WTC11 (cell line): ENCODE results near the gene TCEANC2. TPM values are rescaled to one million over a fixed set of nuclear protein-coding genes. Genes with fewer than 3 reads are reported as not detected.
A peak's percentile ranks its signal among the peaks of the same experiment; 100 is the strongest.

Source experiments
- ATAC-seq: fragments of 200-7000 bp; cut with Tn5 transposase; 2 replicates; pipeline ENCODE4 v1.10.0; 2021; ENCODE audit warnings: mild to moderate bottlenecking, moderate library complexity
- CTCF ChIA-PET: fragments of 300-600 bp; sonication (Branson Sonifier 250); formaldehyde crosslinking; loops from one replicate; lab custom pipeline; 2021; ENCODE audit warnings: antibody characterized with exemption; lab: Charles Lee
- POLR2A ChIA-PET: fragments of 350-600 bp; sonication (Branson Sonifier 250); formaldehyde crosslinking; loops from one replicate; lab custom pipeline; 2021; ENCODE audit warnings: antibody characterized with exemption; lab: Charles Lee
- DNase-seq: peaks from one replicate; pipeline ENCODE4 v3.0.0; 2021; ENCODE audit warnings: low spot score
- H3K27ac Mint-ChIP-seq: 2 replicates; pipeline ENCODE4 v1.8.0; 2021; ENCODE audit warnings: mixed read lengths
- H3K27me3 Mint-ChIP-seq: 2 replicates; pipeline ENCODE4 v1.8.0; 2021; ENCODE audit warnings: low read depth, mild to moderate bottlenecking, moderate library complexity, mixed read lengths
- H3K36me3 Mint-ChIP-seq: 2 replicates; pipeline ENCODE4 v1.8.0; 2021; ENCODE audit warnings: mixed read lengths
- H3K4me1 Mint-ChIP-seq: 2 replicates; pipeline ENCODE4 v1.8.0; 2022; ENCODE audit warnings: mixed read lengths
- H3K4me3 Mint-ChIP-seq: 2 replicates; pipeline ENCODE4 v1.8.0; 2021; ENCODE audit warnings: mild to moderate bottlenecking, moderate library complexity, mixed read lengths
- H3K9me3 Mint-ChIP-seq: 2 replicates; pipeline ENCODE4 v1.8.0; 2021; ENCODE audit warnings: mixed read lengths
- ATF2 ChIP-seq: sonication (generic); formaldehyde crosslinking; IDR thresholded peaks from 2 replicates; pipeline ENCODE4 v1.8.1; 2022; ENCODE audit warnings: low read depth, missing genetic modification reagents, borderline replicate concordance
- ATF6 ChIP-seq: sonication (generic); formaldehyde crosslinking; IDR thresholded peaks from 2 replicates; pipeline ENCODE4 v1.8.1; 2023; ENCODE audit warnings: mild to moderate bottlenecking, missing genetic modification reagents
- CREM ChIP-seq: sonication (generic); formaldehyde crosslinking; IDR thresholded peaks from 2 replicates; pipeline ENCODE4 v1.8.1; 2022; ENCODE audit warnings: mild to moderate bottlenecking, missing genetic modification reagents, moderate library complexity
- IRF2 ChIP-seq: sonication (generic); formaldehyde crosslinking; IDR thresholded peaks from 2 replicates; pipeline ENCODE4 v1.8.0; 2022; ENCODE audit warnings: low read depth, missing genetic modification reagents, borderline replicate concordance
- JUN ChIP-seq: sonication (generic); formaldehyde crosslinking; IDR thresholded peaks from 2 replicates; pipeline ENCODE4 v1.8.0; 2023; ENCODE audit warnings: mild to moderate bottlenecking, missing genetic modification reagents
- KAT7 ChIP-seq: sonication (generic); formaldehyde crosslinking; IDR thresholded peaks from 2 replicates; pipeline ENCODE4 v1.8.1; 2023; ENCODE audit warnings: missing genetic modification reagents, mild to moderate bottlenecking, borderline replicate concordance
- NR1H2 ChIP-seq: sonication (generic); formaldehyde crosslinking; IDR thresholded peaks from 2 replicates; pipeline ENCODE4 v1.9.0; 2021; ENCODE audit warnings: mild to moderate bottlenecking, moderate library complexity, missing genetic modification reagents
- NR3C1 ChIP-seq: sonication (generic); formaldehyde crosslinking; conservative IDR thresholded peaks from 2 replicates; pipeline ENCODE4 v1.8.1; 2023; ENCODE audit warnings: low read depth, mild to moderate bottlenecking, missing genetic modification reagents
- PRDM15 ChIP-seq: sonication (generic); formaldehyde crosslinking; IDR thresholded peaks from 2 replicates; pipeline ENCODE4 v1.8.0; 2022; ENCODE audit warnings: missing genetic modification reagents
- RELA ChIP-seq: sonication (generic); formaldehyde crosslinking; IDR thresholded peaks from 2 replicates; pipeline ENCODE4 v1.8.1; 2022; ENCODE audit warnings: missing genetic modification reagents, mild to moderate bottlenecking, borderline replicate concordance
- SP1 ChIP-seq: sonication (generic); formaldehyde crosslinking; conservative IDR thresholded peaks from 2 replicates; pipeline ENCODE4 v1.8.1; 2022; ENCODE audit warnings: missing genetic modification reagents
- ZBTB21 ChIP-seq: sonication (generic); formaldehyde crosslinking; IDR thresholded peaks from 2 replicates; pipeline ENCODE4 v1.8.1; 2023; ENCODE audit warnings: mild to moderate bottlenecking, missing genetic modification reagents, borderline replicate concordance
- ZNF416 ChIP-seq: fragments of 250-450 bp; sonication (Bioruptor Pico); IDR thresholded peaks from 2 replicates; pipeline ENCODE4 v1.9.0; 2021; ENCODE audit warnings: mild to moderate bottlenecking, inconsistent platforms
- total RNA-seq: library from RNA; stranded (reverse); gene quantifications from 3 replicates; pipeline ENCODE4 v1.2.3, GENCODE V29; 2021
- TF ChIP-seq, protein P1 (sequence below): sonication (generic); formaldehyde crosslinking; IDR thresholded peaks from 2 replicates; pipeline ENCODE4 v1.8.0; 2022; ENCODE audit warnings: mild to moderate bottlenecking, missing genetic modification reagents
- TF ChIP-seq, protein P2 (sequence below): fragments of 200-600 bp; IDR thresholded peaks from 2 replicates; pipeline ENCODE4 v1.8.0; 2022; ENCODE audit warnings: antibody characterized with exemption
- TF ChIP-seq, protein P3 (sequence below): fragments of 250-450 bp; sonication (Bioruptor Pico); IDR thresholded peaks from 2 replicates; pipeline ENCODE4 v1.9.0; 2021; ENCODE audit warnings: mild to moderate bottlenecking

TCEANC2 gene
- total RNA-seq, 1 experiment from 2014 or later, result 6.3 TPM

DNA sequence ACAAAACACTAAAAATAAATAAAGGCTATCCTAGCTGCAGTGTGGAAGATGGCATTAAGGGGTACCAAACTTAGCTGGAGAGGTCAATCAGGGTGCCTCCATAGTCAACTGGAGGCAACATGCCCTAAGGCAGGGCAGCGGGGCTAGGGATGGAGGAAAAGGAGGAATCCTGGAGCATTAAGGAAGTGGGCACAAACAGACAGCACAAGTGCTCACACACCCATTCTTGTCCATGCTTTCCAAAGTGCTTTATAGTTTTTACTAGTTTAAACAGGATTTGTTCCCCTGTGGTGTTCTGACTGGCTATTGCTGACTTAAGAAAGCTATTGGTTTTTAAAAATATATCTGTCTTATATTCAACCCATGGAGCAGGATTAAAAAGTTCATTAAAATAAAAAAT is 33.3 kb downstream of the TCEANC2 start:
- CTCF ChIA-PET, result no interaction called here
- TF ChIP-seq, protein P1, sequence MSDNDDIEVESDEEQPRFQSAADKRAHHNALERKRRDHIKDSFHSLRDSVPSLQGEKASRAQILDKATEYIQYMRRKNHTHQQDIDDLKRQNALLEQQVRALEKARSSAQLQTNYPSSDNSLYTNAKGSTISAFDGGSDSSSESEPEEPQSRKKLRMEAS, result no peak
- TF ChIP-seq PRDM15 (CRISPR knock-in tag) (0 out of 2 replicates have a peak, but pooled peaks have one; percentile 23), NR3C1 (no peak)
- ATAC-seq (no peak), DNase-seq (no peak)
- no peak overlapping the region for H3K4me3 Mint-ChIP-seq
- POLR2A ChIA-PET, result no interaction called here
- H3K27me3 Mint-ChIP-seq, result no peaks in the 10 kb centered on the region; the same call in 1 of the 2 replicates
- no peak overlapping the region for H3K27ac Mint-ChIP-seq
- H3K9me3 Mint-ChIP-seq, result no peaks in the 10 kb centered on the region
- H3K36me3 Mint-ChIP-seq, result no peaks in the 10 kb centered on the region
- H3K4me1 Mint-ChIP-seq, result peaks cover 4% of the 10 kb centered on the region

DNA sequence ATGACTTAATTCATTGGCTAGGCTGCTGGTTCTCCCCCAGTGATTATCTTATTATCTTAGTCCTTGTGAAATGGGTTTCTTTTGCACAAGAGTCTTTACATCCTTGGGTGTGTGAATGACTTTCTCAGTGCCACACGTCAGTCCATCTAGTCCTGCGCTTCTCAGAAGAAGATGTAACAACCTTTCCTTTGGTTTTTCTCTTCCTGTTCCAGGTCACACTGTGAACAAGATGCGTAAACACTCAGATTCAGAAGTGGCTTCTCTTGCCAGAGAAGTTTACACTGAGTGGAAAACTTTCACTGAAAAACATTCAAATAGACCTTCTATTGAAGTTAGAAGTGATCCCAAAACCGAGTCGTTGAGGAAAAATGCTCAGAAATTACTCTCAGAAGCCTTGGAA is 35.0 kb downstream of the TCEANC2 start:
- no peak for TF ChIP-seq ZBTB21
- no peak for TF ChIP-seq IRF2 (CRISPR knock-in tag)
- no peak for TF ChIP-seq ZNF416 (CRISPR knock-in tag)
- no peak for TF ChIP-seq JUN (CRISPR knock-in tag)
- no peak for TF ChIP-seq KAT7 (CRISPR knock-in tag)
- no peak for TF ChIP-seq SP1 (CRISPR knock-in tag)
- TF ChIP-seq, protein P2, sequence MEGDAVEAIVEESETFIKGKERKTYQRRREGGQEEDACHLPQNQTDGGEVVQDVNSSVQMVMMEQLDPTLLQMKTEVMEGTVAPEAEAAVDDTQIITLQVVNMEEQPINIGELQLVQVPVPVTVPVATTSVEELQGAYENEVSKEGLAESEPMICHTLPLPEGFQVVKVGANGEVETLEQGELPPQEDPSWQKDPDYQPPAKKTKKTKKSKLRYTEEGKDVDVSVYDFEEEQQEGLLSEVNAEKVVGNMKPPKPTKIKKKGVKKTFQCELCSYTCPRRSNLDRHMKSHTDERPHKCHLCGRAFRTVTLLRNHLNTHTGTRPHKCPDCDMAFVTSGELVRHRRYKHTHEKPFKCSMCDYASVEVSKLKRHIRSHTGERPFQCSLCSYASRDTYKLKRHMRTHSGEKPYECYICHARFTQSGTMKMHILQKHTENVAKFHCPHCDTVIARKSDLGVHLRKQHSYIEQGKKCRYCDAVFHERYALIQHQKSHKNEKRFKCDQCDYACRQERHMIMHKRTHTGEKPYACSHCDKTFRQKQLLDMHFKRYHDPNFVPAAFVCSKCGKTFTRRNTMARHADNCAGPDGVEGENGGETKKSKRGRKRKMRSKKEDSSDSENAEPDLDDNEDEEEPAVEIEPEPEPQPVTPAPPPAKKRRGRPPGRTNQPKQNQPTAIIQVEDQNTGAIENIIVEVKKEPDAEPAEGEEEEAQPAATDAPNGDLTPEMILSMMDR, result no peak
- TF ChIP-seq ATF6 (CRISPR knock-in tag), result no peak
- TF ChIP-seq NR1H2 (CRISPR knock-in tag), result no peak
- no peak for TF ChIP-seq ATF2 (CRISPR knock-in tag)
- no peak for TF ChIP-seq RELA (CRISPR knock-in tag)
- no peak for TF ChIP-seq CREM (CRISPR knock-in tag)
- TF ChIP-seq, protein P3, sequence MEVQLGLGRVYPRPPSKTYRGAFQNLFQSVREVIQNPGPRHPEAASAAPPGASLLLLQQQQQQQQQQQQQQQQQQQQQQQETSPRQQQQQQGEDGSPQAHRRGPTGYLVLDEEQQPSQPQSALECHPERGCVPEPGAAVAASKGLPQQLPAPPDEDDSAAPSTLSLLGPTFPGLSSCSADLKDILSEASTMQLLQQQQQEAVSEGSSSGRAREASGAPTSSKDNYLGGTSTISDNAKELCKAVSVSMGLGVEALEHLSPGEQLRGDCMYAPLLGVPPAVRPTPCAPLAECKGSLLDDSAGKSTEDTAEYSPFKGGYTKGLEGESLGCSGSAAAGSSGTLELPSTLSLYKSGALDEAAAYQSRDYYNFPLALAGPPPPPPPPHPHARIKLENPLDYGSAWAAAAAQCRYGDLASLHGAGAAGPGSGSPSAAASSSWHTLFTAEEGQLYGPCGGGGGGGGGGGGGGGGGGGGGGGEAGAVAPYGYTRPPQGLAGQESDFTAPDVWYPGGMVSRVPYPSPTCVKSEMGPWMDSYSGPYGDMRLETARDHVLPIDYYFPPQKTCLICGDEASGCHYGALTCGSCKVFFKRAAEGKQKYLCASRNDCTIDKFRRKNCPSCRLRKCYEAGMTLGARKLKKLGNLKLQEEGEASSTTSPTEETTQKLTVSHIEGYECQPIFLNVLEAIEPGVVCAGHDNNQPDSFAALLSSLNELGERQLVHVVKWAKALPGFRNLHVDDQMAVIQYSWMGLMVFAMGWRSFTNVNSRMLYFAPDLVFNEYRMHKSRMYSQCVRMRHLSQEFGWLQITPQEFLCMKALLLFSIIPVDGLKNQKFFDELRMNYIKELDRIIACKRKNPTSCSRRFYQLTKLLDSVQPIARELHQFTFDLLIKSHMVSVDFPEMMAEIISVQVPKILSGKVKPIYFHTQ, result no peak
- TF ChIP-seq, all 79 proteins: peak for 0
- H3K36me3 Mint-ChIP-seq, result no peaks in the 10 kb centered on the region
- no peak overlapping the region for H3K4me3 Mint-ChIP-seq
- H3K27ac Mint-ChIP-seq, result no peak overlapping the region
- ChIA-PET CTCF (interaction anchor here (1.5 kb wide), 1 partner anchor 111 kb away, joined by 3 read pairs; the partner anchor contains the start of genes CYB5RL and MRPL37), POLR2A (no interaction called here)
- H3K9me3 Mint-ChIP-seq, result no peaks in the 10 kb centered on the region
- ATAC-seq (no peak), DNase-seq (no peak)
- no peaks in the 10 kb centered on the region for H3K27me3 Mint-ChIP-seq
- peaks cover 4% of the 10 kb centered on the region for H3K4me1 Mint-ChIP-seq
